Measurements from ENCODE around the gene PEX19.

The PEX19 gene

GRCh38 chr1:160237558-160237957 lies 47.4 kb downstream of the PEX19 start:
- no peak for DNase-seq

- no peak for DNase-seq
Observed at GRCh38 chr1:160236806-160237205, 48.1 kb downstream of the PEX19 start.

- no peak for DNase-seq
Observed at GRCh38 chr1:160232911-160233310, 52.0 kb downstream of the PEX19 start.

GRCh38 chr1:160228431-160228830 lies 56.5 kb downstream of the PEX19 start:
- DNase-seq = no peak

- no peak for DNase-seq
Observed at GRCh38 chr1:160227561-160227960, 57.4 kb downstream of the PEX19 start.

- no peak for DNase-seq
Observed at GRCh38 chr1:160227034-160227433, 57.9 kb downstream of the PEX19 start.
